ENCODE data around the gene MROH9. TPM values are rescaled to one million over a fixed set of nuclear protein-coding genes. Genes with fewer than 3 reads are reported as not detected.

Gene MROH9
- total RNA-seq, 4 donors from 2014 or later = not detected

DNA sequence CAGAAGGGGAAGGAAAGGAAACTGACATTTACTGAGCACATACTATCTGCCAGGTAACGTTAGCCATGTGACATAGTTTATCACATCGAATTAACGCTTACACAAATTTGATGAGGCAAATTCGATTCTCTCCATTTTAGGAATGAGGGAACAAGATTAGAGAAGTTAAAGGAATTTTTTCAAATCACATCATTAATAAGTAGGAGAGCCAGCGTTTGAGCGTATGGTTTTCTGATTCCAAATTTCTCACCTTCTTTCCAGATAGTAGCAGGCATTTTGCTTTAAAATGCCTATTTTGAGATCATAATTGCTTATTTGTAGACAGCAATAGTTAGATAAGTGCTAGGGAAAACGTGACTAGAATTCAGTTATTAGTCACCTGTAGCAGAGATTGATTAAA is 174.6 kb downstream of the MROH9 start:
- no peaks in the 10 kb centered on the region for H3K4me1 ChIP-seq
- H3K36me3 ChIP-seq = no peaks in the 10 kb centered on the region
- no peak overlapping the region for H3K4me3 ChIP-seq
- no peaks in the 10 kb centered on the region for H3K9me3 ChIP-seq
- no peak overlapping the region for H3K27ac ChIP-seq
- TF ChIP-seq POLR2A (IDR thresholded peaks at IDR 0.05) = no peak
- TF ChIP-seq, protein P1, sequence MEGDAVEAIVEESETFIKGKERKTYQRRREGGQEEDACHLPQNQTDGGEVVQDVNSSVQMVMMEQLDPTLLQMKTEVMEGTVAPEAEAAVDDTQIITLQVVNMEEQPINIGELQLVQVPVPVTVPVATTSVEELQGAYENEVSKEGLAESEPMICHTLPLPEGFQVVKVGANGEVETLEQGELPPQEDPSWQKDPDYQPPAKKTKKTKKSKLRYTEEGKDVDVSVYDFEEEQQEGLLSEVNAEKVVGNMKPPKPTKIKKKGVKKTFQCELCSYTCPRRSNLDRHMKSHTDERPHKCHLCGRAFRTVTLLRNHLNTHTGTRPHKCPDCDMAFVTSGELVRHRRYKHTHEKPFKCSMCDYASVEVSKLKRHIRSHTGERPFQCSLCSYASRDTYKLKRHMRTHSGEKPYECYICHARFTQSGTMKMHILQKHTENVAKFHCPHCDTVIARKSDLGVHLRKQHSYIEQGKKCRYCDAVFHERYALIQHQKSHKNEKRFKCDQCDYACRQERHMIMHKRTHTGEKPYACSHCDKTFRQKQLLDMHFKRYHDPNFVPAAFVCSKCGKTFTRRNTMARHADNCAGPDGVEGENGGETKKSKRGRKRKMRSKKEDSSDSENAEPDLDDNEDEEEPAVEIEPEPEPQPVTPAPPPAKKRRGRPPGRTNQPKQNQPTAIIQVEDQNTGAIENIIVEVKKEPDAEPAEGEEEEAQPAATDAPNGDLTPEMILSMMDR (IDR thresholded peaks at IDR 0.05) = no peak
- no peak for TF ChIP-seq POLR2AphosphoS5 (IDR thresholded peaks at IDR 0.05)
- no peak for TF ChIP-seq EP300 (IDR thresholded peaks at IDR 0.05)
- DNase-seq (ENCODE audit: low spot score in 2 of 2) = no peak
- no peaks in the 10 kb centered on the region for H3K27me3 ChIP-seq
- WGBS = 91% methylated on average over 7 of the region's 7 CpGs

DNA sequence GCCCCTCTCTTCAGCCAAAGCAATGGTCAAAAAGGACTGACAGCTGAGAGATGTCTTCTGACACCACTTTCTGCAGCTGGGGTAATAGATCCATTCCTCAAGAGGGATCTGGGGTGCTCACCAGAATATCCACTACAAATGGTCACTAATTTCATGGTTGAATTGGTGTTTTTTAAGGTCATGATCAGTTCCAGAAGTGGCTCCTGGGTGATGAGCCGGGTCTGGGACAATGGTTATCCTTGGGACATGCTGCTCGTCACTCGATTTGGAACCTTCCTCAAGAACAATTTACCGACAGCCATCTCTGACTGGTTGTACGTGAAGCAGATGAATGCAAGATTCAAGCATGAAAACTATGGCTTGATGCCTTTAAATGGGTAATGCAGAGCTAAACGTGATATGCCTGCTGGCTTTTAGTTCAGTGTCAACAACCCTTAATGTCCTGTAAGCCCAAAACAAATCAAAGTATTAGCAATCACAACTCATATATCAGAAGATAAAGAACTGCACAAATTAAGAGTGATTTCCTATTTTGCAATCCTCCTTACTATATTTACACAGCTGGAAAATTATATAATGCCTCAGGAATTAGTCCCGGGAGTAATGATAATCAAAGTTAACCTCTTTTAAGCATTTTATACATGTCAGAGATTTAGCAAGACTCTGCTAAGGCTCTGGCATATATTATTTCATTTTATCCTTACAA is 175.4 kb downstream of the MROH9 start:
- H3K27ac ChIP-seq = no peak overlapping the region

DNA sequence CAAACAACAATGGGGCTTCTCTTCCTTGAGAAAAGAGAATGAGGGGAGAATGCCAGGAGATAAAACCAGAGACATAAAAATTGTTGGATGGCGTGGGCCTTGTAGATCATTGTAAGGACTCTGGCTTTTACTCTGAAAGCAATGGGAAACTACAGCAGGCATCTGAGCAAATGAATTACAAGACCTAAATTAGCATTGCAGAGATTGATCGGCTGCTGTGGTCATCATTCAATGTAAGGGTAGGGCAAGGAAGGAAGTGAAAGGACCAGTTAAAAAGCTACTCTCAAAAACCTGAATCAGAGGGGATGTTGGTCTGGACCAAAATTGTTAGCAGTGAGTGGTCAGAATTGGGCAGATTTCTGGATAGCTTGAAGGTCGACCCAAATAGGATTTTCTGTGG is 176.8 kb downstream of the MROH9 start:
- Histone ChIP-seq H3K4me1 (no peaks in the 10 kb centered on the region), H3K27ac (no peak overlapping the region), H3K4me3 (no peak overlapping the region), H3K27me3 (no peaks in the 10 kb centered on the region), H3K36me3 (no peaks in the 10 kb centered on the region), H3K9me3 (no peaks in the 10 kb centered on the region)
- TF ChIP-seq, protein P1 (IDR thresholded peaks at IDR 0.05) = no peak
- TF ChIP-seq POLR2AphosphoS5 (IDR thresholded peaks at IDR 0.05) (no peak), POLR2A (IDR thresholded peaks at IDR 0.05) (no peak), EP300 (IDR thresholded peaks at IDR 0.05) (no peak)
- DNase-seq (ENCODE audit: low spot score in 2 of 2) = no peak
- 94% methylated on average over 3 of the region's 3 CpGs for WGBS

More for the DNA sequence above, 175.4 kb downstream of the MROH9 start:
- H3K27me3 ChIP-seq = no peaks in the 10 kb centered on the region
- H3K9me3 ChIP-seq = no peaks in the 10 kb centered on the region
- no peak for DNase-seq (ENCODE audit: low spot score in 2 of 2)
- no peak for TF ChIP-seq POLR2A (IDR thresholded peaks at IDR 0.05)
- TF ChIP-seq, protein P1 (IDR thresholded peaks at IDR 0.05) = no peak
- no peak overlapping the region for H3K4me3 ChIP-seq
- H3K4me1 ChIP-seq = no peaks in the 10 kb centered on the region
- no peaks in the 10 kb centered on the region for H3K36me3 ChIP-seq
- 57% methylated on average over 7 of the region's 7 CpGs for WGBS

DNA sequence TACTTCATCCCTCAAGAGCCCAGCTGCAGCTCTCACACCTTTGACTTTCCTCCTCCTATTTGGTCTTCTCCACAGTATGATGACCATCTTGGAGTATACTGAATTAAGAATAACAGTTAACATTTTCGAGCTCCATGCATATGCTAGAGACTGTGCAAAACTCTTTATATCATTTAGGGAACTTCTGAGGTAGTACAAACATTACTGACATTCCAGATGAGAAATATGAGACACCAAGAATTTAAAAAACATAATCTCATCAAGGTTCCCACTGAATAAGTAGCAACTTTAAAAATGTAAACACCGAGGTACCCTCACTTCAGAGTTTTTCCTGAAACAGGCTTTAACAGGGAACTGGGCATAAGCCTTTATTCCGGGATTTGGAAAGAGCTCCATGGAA is 178.0 kb downstream of the MROH9 start:
- H3K4me1 ChIP-seq = no peaks in the 10 kb centered on the region
- no peaks in the 10 kb centered on the region for H3K36me3 ChIP-seq
- TF ChIP-seq EP300 (IDR thresholded peaks at IDR 0.05) (no peak), POLR2AphosphoS5 (IDR thresholded peaks at IDR 0.05) (no peak), POLR2A (IDR thresholded peaks at IDR 0.05) (no peak)
- TF ChIP-seq, protein P1 (IDR thresholded peaks at IDR 0.05) = no peak
- no peaks in the 10 kb centered on the region for H3K27me3 ChIP-seq
- no peaks in the 10 kb centered on the region for H3K9me3 ChIP-seq
- no peak for DNase-seq (ENCODE audit: low spot score in 2 of 2)
- H3K27ac ChIP-seq = no peak overlapping the region
- 75% methylated on average over 3 of the region's 3 CpGs for WGBS
- H3K4me3 ChIP-seq = no peak overlapping the region

Other genes starting within 250 kb of the MROH9 start
- 1 to 10 TPM in 2 of 4 donors, under 1 TPM in 2; 0.36 to 3.8 (median 1.7) TPM for gene FMO3, start 155.4 kb downstream of the MROH9 start, total RNA-seq
- 10 to 100 TPM in 1 of 4 donors, 1 to 10 TPM in 3; 3.8 to 23.1 (median 6.9) TPM for gene FMO2, start 249.8 kb downstream of the MROH9 start, total RNA-seq

Data from suprapubic skin (tissue), 4 donors.